Adrenal gland (tissue), 12 donors: Measurements from ENCODE around the gene SPARCL1. TPM values are rescaled to one million over a fixed set of nuclear protein-coding genes. Genes with fewer than 3 reads are reported as not detected.

Experiments
- DNase-seq, 7 donors: peaks; one replicate each; pipeline ENCODE4 v3.0.0-alpha.2; 2019 to 2020
- H3K27ac ChIP-seq, 5 donors: fragments of 200-600 bp; sonication (generic) in 4 of 5; 1 replicate in 3 of 5; 2 replicates in 2 of 5; pipeline versions ENCODE4 v1.5.1 to v1.8.0; 2016 to 2020; ENCODE audit warnings: mild to moderate bottlenecking in 1 of 5
- H3K27me3 ChIP-seq: fragments of 200-600 bp; 2 replicates; pipeline ENCODE4 v1.8.0; 2021
- H3K36me3 ChIP-seq, 2 donors: fragments of 200-600 bp; replicated peaks in 1 of 2; 1 replicate in 1 of 2; 2 replicates in 1 of 2; pipeline versions ENCODE4 v1.5.1 to v1.8.0; 2018 to 2022
- H3K4me1 ChIP-seq, 2 donors: fragments of 200-600 bp; replicated peaks in 1 of 2; 1 replicate in 1 of 2; 2 replicates in 1 of 2; pipeline versions ENCODE4 v1.5.1 to v1.8.0; 2018 to 2021
- H3K4me3 ChIP-seq, 4 donors: fragments of 200-600 bp; sonication (generic) in 3 of 4; one replicate each; pipeline ENCODE4 v1.5.1; 2016 to 2018
- H3K9me3 ChIP-seq, 3 donors: fragments of 200-600 bp; sonication (generic) in 1 of 3; replicated peaks in 1 of 3; 1 replicate in 2 of 3; 2 replicates in 1 of 3; pipeline versions ENCODE4 v1.5.1 to v1.8.0; 2016 to 2021
- CTCF ChIP-seq, 6 experiments: fragments of 450-650 bp in 4 of 6; fragments of 200-600 bp in 2 of 6; sonication (generic) in 1 of 6; IDR thresholded peaks; 1 replicate in 5 of 6; 2 replicates in 1 of 6; pipeline versions ENCODE4 v1.5.1 to v1.8.0; 2016 to 2021; ENCODE audit warnings: antibody characterized with exemption in 6 of 6, mild to moderate bottlenecking in 2 of 6, moderate library complexity in 1 of 6
- POLR2A ChIP-seq, 2 donors: fragments of 450-650 bp; IDR thresholded peaks; one replicate each; pipeline ENCODE4 v1.6.1; 2017; ENCODE audit warnings: antibody characterized with exemption in 2 of 2, mild to moderate bottlenecking in 2 of 2, moderate library complexity in 1 of 2
- WGBS, 4 donors: extraction: QIAGEN DNeasy Blood & Tissue Kit in 2 of 4; methylation state at CpG; one replicate each; pipeline versions ENCODE4 v1.1.5 to v1.1.7; 2013 to 2017; 5-methylcytosine and 5-hydroxymethylcytosine counted together
- intact Hi-C, 2 donors: fragments of 100-400 bp; cut with DNase I; formaldehyde crosslinking; loops; one replicate each; pipeline versions ENCODE4 v1.14.1 to v1.15.0; 2022 to 2023
- polyA plus RNA-seq, 3 donors: library from polyadenylated mRNA; stranded (reverse); fragments of 200-250 nt in 2 of 3; fragments of 350-450 nt in 1 of 3; fragmentation: Illumina TruSeq in 1 of 3; extraction: RNeasy Lipid Tissue Mini Kit (QIAGEN cat#74804) in 1 of 3; gene quantifications; one replicate each; pipeline ENCODE4 v1.2.3, GENCODE V29; 2013 to 2014
- total RNA-seq, 9 donors: library from RNA; depleted of rRNA in 4 of 9; stranded (reverse); fragments of >200 nt in 4 of 9; fragments of 120-200 nt in 1 of 9; fragmentation: NEBNext Ultra II Directional in 1 of 9; extraction: Animal tissue kit (Norgen Biotek cat#: 25700) in 1 of 9; gene quantifications; one replicate each; pipeline versions ENCODE4 v1.1.0 to v1.2.4, GENCODE V29; 2013 to 2023
- donor health status: healthy with polysubstance abuse.
- donor health status: Bipolar disorder and iron deficiency.
- donor health status: DM: yes; HTN: yes; CAD: no.
- donor health status: DM: no; HTN: no; CAD: no.
- donor health status: DM: no; HTN: no; CAD: no.
- donor health status: DM: yes; HTN: yes; CAD: no.

Gene SPARCL1
- total and polyA plus RNA-seq, 12 donors, result 36.9 to 201 (median 124) TPM

- H3K4me1 ChIP-seq, result peaks cover 11 to 32% of the 10 kb centered on the region in 2 donors
- TF ChIP-seq POLR2A (IDR thresholded peaks at IDR 0.05) (no peak), CTCF (IDR thresholded peaks at IDR 0.05) (no peak)
- H3K27me3 ChIP-seq, result no peaks in the 10 kb centered on the region
- intact Hi-C loops, result no loop called here
- H3K4me3 ChIP-seq, result no peak overlapping the region
- H3K36me3 ChIP-seq, result no peaks in the 10 kb centered on the region
- peak overlapping the region in 2 of 5 donors; percentile 14 to 22 for H3K27ac ChIP-seq
- no peaks in the 10 kb centered on the region for H3K9me3 ChIP-seq
- DNase-seq, result peak in 2 of 7 donors; percentile 17 to 33
Observed at GRCh38 chr4:87502580-87503238, 26.5 kb downstream of the SPARCL1 start.

GRCh38 chr4:87500092-87500462 lies 29.1 kb downstream of the SPARCL1 start:
- no peak for DNase-seq
- no peaks in the 10 kb centered on the region for H3K27me3 ChIP-seq
- no peak for TF ChIP-seq CTCF (IDR thresholded peaks at IDR 0.05)
- TF ChIP-seq POLR2A (IDR thresholded peaks at IDR 0.05), result no peak
- intact Hi-C loops, result no loop called here
- WGBS, 4 donors, result 71 to 92% (median 86%) methylated on average over 4 of the region's 4 CpGs
- H3K27ac ChIP-seq, result peak overlapping the region in 2 of 5 donors; percentile 63 to 64
- no peak overlapping the region for H3K4me3 ChIP-seq
- no peaks in the 10 kb centered on the region for H3K36me3 ChIP-seq
- peaks cover 11 to 34% of the 10 kb centered on the region in 2 donors for H3K4me1 ChIP-seq
- H3K9me3 ChIP-seq, result no peaks in the 10 kb centered on the region

- Histone ChIP-seq H3K27me3 (no peaks in the 10 kb centered on the region), H3K9me3 (no peaks in the 10 kb centered on the region), H3K27ac (peak overlapping the region in 4 of 5 donors; percentile 16 to 74 (median 64)), H3K36me3 (peaks cover 0 to 3% of the 10 kb centered on the region in 2 donors), H3K4me1 (peaks cover 11 to 34% of the 10 kb centered on the region in 2 donors), H3K4me3 (no peak overlapping the region)
- TF ChIP-seq CTCF (IDR thresholded peaks at IDR 0.05) (no peak), POLR2A (IDR thresholded peaks at IDR 0.05) (no peak)
- no peak for DNase-seq
- intact Hi-C loops, result no loop called here
- WGBS, 4 donors, result 28 to 44% (median 37%) methylated on average over 7 of the region's 7 CpGs
Observed at GRCh38 chr4:87499403-87500091, 29.6 kb downstream of the SPARCL1 start.

- H3K4me3 ChIP-seq, result peak overlapping the region in 2 of 4 donors; percentile 5 to 41
- peaks cover 11 to 37% of the 10 kb centered on the region in 2 donors for H3K4me1 ChIP-seq
- H3K9me3 ChIP-seq, result no peaks in the 10 kb centered on the region
- peak overlapping the region in 4 of 5 donors; percentile 16 to 74 (median 68) for H3K27ac ChIP-seq
- H3K36me3 ChIP-seq, result peaks cover 0 to 3% of the 10 kb centered on the region in 2 donors
- intact Hi-C loops, result no loop called here
- peak in 2 of 7 donors; percentile 26 to 35 for DNase-seq
- TF ChIP-seq POLR2A (IDR thresholded peaks at IDR 0.05) (peak in 1 of 2 donors; percentile 14), CTCF (IDR thresholded peaks at IDR 0.05) (no peak)
- no peaks in the 10 kb centered on the region for H3K27me3 ChIP-seq
- WGBS, 4 donors, result 9 to 17% (median 13%) methylated on average over 5 of the region's 5 CpGs
Observed at GRCh38 chr4:87498446-87498900, 30.7 kb downstream of the SPARCL1 start.
